ENCODE results near the gene CLSTN2. TPM values are rescaled to one million over a fixed set of nuclear protein-coding genes. Genes with fewer than 3 reads are reported as not detected.

Gene CLSTN2
- total RNA-seq, 1 experiment from 2014 or later, result 0.68 TPM

DNA sequence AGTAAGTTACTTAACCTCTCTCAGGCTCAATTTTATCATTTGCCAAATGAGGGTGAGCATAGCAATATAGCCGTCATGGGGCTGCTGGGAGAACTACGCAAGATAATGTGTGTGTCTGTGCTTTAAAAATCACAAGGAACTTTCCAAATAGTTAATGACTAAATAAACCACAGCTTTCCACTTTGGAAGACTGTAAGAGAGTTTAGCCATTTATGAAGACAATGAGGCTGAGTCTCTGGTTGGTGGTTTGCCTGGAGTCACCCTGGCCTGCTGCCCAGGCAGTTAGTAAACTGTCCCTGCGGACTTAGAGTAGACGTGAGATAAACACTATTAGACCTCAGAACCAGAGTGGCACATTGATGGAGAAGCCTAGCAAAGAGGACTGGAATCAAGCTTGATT lies 357.7 kb downstream of the CLSTN2 start:
- Mint-ChIP-seq H3K4me1 (peaks cover 38 to 48% of the 10 kb centered on the region in 2 experiments), H3K9me3 (peaks cover 5 to 9% of the 10 kb centered on the region in 2 experiments; a peak in 3 of 5 replicates), H3K27me3 (ENCODE audit: low read depth) (peaks cover 7% of the 10 kb centered on the region), H3K27ac (no peak overlapping the region; a peak in 1 of 7 replicates), H3K36me3 (ENCODE audit: insufficient read depth in 1 of 3, low read depth in 3 of 3) (peaks cover 7 to 17% (median 9%) of the 10 kb centered on the region in 3 experiments; a peak in 5 of 7 replicates), H3K4me3 (no peak overlapping the region)
- H3K4me1 ChIP-seq (ENCODE audit: insufficient read depth, low read length), result peaks cover 5% of the 10 kb centered on the region
- no peak overlapping the region for H3K14ac ChIP-seq (ENCODE audit: insufficient read depth, low read length)
- no peaks in the 10 kb centered on the region for H3K9me3 ChIP-seq (ENCODE audit: control insufficient read depth, low read depth, low read length)
- no peaks in the 10 kb centered on the region for H3K79me2 ChIP-seq (ENCODE audit: insufficient read depth, low read length)
- H4K8ac ChIP-seq (replicated peaks; ENCODE audit: insufficient read length, low read depth, low read length), result no peak overlapping the region
- no peak overlapping the region for H3K27ac ChIP-seq (ENCODE audit: insufficient read length, low read depth, low read length)
- no peaks in the 10 kb centered on the region for H3K79me1 ChIP-seq (ENCODE audit: insufficient read depth, low read depth, low read length, poor library complexity, severe bottlenecking)
- TF ChIP-seq, protein P1, sequence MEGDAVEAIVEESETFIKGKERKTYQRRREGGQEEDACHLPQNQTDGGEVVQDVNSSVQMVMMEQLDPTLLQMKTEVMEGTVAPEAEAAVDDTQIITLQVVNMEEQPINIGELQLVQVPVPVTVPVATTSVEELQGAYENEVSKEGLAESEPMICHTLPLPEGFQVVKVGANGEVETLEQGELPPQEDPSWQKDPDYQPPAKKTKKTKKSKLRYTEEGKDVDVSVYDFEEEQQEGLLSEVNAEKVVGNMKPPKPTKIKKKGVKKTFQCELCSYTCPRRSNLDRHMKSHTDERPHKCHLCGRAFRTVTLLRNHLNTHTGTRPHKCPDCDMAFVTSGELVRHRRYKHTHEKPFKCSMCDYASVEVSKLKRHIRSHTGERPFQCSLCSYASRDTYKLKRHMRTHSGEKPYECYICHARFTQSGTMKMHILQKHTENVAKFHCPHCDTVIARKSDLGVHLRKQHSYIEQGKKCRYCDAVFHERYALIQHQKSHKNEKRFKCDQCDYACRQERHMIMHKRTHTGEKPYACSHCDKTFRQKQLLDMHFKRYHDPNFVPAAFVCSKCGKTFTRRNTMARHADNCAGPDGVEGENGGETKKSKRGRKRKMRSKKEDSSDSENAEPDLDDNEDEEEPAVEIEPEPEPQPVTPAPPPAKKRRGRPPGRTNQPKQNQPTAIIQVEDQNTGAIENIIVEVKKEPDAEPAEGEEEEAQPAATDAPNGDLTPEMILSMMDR (conservative IDR thresholded peaks at IDR 0.05), result no peak
- WGBS (ENCODE audit: extremely low coverage, insufficient read length, low lambda C conversion rate), result no CpG with 5 or more reads among the region's 4 CpGs
- H3K23me2 ChIP-seq (ENCODE audit: insufficient read length, low read depth, low read length, poor library complexity, severe bottlenecking), result no peaks in the 10 kb centered on the region
- H3K23ac ChIP-seq (ENCODE audit: insufficient read length, low read depth, low read length), result no peak overlapping the region
- no peak overlapping the region for H2BK12ac ChIP-seq (ENCODE audit: insufficient read length, low read depth, low read length)
- no peak overlapping the region for H3K18ac ChIP-seq (ENCODE audit: insufficient read length, low read depth, low read length)
- no peak overlapping the region for H2AK5ac ChIP-seq (ENCODE audit: insufficient read length, low read length)
- no peak overlapping the region for H3K4ac ChIP-seq (ENCODE audit: low read depth, low read length)
- no peaks in the 10 kb centered on the region for H4K20me1 ChIP-seq (ENCODE audit: control insufficient read depth, insufficient read depth, insufficient read length)
- no peak overlapping the region for H3K9ac ChIP-seq (ENCODE audit: extremely low read depth, insufficient read length, low read length)
- no peak for DNase-seq
- H2BK5ac ChIP-seq (ENCODE audit: insufficient read length, low read length), result no peak overlapping the region
- H2BK15ac ChIP-seq (ENCODE audit: low read depth, low read length), result no peak overlapping the region
- no peaks in the 10 kb centered on the region for H3K27me3 ChIP-seq (ENCODE audit: insufficient read depth, low read length)
- no peak overlapping the region for H2BK20ac ChIP-seq (ENCODE audit: low read depth, low read length, poor library complexity, severe bottlenecking)
- no peak overlapping the region for H2BK120ac ChIP-seq (ENCODE audit: low read depth, low read length, poor library complexity, severe bottlenecking)
- no peak overlapping the region for H4K5ac ChIP-seq (ENCODE audit: insufficient read length, low read depth, low read length)
- H3T11ph ChIP-seq (ENCODE audit: low read length), result no peak overlapping the region
- H4K91ac ChIP-seq (ENCODE audit: insufficient read length, low read depth, low read length), result no peak overlapping the region
- no peak overlapping the region for H3K56ac ChIP-seq (ENCODE audit: insufficient read length, low read depth, low read length)
- H3K4me2 ChIP-seq (ENCODE audit: insufficient read depth, insufficient read length, low read length), result no peak overlapping the region
- no peak overlapping the region for H2AFZ ChIP-seq (ENCODE audit: low read length)

Data from H9 (cell line).